A549 (cell line): ENCODE measurements around the gene STIP1.

Experiments
- CHD2 ChIP-seq: fragments of 150-350 bp; IDR thresholded peaks from 2 replicates; pipeline ENCODE4 v1.6.1; 2014; ENCODE audit warnings: low read length; ENCODE audit not compliant: partially characterized antibody
- CTCF ChIP-seq: fragments of >200 bp; sonication (Bioruptor Twin); formaldehyde crosslinking; IDR thresholded peaks from 3 replicates; pipeline ENCODE4 v1.5.1; 2016
- EHMT2 ChIP-seq: fragments of 200-600 bp; sonication (generic); IDR thresholded peaks from 2 replicates; pipeline ENCODE4 v1.6.1; 2016; ENCODE audit warnings: antibody characterized with exemption, low read depth, mild to moderate bottlenecking, moderate library complexity
- ESRRA ChIP-seq: fragments of 150-350 bp; IDR thresholded peaks from 2 replicates; pipeline ENCODE4 v1.6.1; 2014; ENCODE audit warnings: mild to moderate bottlenecking, low read length, borderline replicate concordance
- HOXB5 ChIP-seq: fragments of 250-450 bp; sonication (Bioruptor Pico); IDR thresholded peaks from 2 replicates; pipeline ENCODE4 v1.5.0; 2020; ENCODE audit warnings: mild to moderate bottlenecking, moderate library complexity
- MAFK ChIP-seq: fragments of 450-650 bp; IDR thresholded peaks from 2 replicates; pipeline ENCODE4 v1.6.1; 2014; ENCODE audit not compliant: partially characterized antibody
- MAX ChIP-seq: IDR thresholded peaks from 2 replicates; pipeline ENCODE4 v1.6.1; 2012
- POLR2A ChIP-seq: IDR thresholded peaks from 2 replicates; pipeline ENCODE4 v1.6.1; 2012; ENCODE audit warnings: mild to moderate bottlenecking, low read length
- POLR2AphosphoS2 ChIP-seq: conservative IDR thresholded peaks from 2 replicates; pipeline ENCODE4 v1.6.1; 2012; ENCODE audit warnings: low read length, improper control_type of control experiment, inconsistent platforms

DNA sequence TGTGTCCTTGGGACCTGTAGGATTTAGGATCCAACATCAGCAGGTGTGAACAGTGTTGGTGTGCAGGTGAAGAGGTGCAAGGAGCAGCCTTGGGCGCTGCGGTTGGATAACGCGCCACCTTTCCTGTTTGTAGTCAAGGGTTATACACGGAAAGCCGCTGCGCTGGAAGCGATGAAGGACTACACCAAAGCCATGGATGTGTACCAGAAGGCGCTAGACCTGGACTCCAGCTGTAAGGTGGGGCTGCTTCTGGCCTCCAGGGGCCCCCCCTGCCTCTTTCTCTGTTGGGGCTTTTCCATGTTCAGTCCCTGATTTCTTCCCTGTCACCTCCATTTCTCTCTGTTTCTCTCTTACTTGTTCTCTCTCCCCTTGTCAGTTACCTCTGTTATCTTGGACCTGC, 17.0 kb downstream of the STIP1 start:
- TF ChIP-seq CTCF: no peak
- no peak for TF ChIP-seq MAFK
- no peak for TF ChIP-seq MAX
- TF ChIP-seq HOXB5: no peak
- TF ChIP-seq POLR2A: no peak
- TF ChIP-seq CHD2: no peak
- TF ChIP-seq ESRRA: no peak
- TF ChIP-seq POLR2AphosphoS2: no peak
- no peak for TF ChIP-seq EHMT2
